Fibroblast of lung (primary cell): Measurements from ENCODE around the gene SPEF2. TPM values are rescaled to one million over a fixed set of nuclear protein-coding genes. Genes with fewer than 3 reads are reported as not detected.

Experiments
- DNase-seq, 2 donors: peaks; one replicate each; pipeline versions ENCODE4 v3.0.0 to v3.0.0-alpha.2; 2010; ENCODE audit warnings: low read depth in 2 of 2
- H2AFZ ChIP-seq: 2 replicates; pipeline ENCODE4 v1.5.1; 2012; ENCODE audit warnings: low read length, control low read depth, inconsistent platforms
- H3K27ac ChIP-seq: 2 replicates; pipeline ENCODE4 v1.5.1; 2011; ENCODE audit warnings: low read length, control low read depth; ENCODE audit not compliant: insufficient read depth
- H3K27me3 ChIP-seq: 2 replicates; pipeline ENCODE4 v1.5.1; 2011; ENCODE audit warnings: mild to moderate bottlenecking, low read length; ENCODE audit not compliant: control insufficient read depth, insufficient read depth
- H3K36me3 ChIP-seq: 2 replicates; pipeline ENCODE4 v1.5.1; 2011; ENCODE audit warnings: low read length; ENCODE audit not compliant: control insufficient read depth, insufficient read depth
- H3K4me1 ChIP-seq: 2 replicates; pipeline ENCODE4 v1.5.1; 2011; ENCODE audit warnings: low read length; ENCODE audit not compliant: control insufficient read depth, insufficient read depth; ENCODE audit errors: extremely low read depth
- H3K4me2 ChIP-seq: 2 replicates; pipeline ENCODE4 v1.5.1; 2011; ENCODE audit warnings: low read length, control low read depth; ENCODE audit not compliant: insufficient read depth; ENCODE audit errors: extremely low read depth
- H3K4me3 ChIP-seq, 4 experiments: fragments of 200-600 bp in 1 of 4; sonication (generic) in 1 of 4; replicated peaks in 1 of 4; 2 replicates each; pipeline ENCODE4 v1.5.1; 2011 to 2016; ENCODE audit warnings: low read length in 4 of 4, low read depth in 3 of 4, mild to moderate bottlenecking in 3 of 4, control low read depth in 2 of 4, inconsistent platforms in 1 of 4, mixed read lengths in 1 of 4; ENCODE audit not compliant: insufficient read depth in 1 of 4; ENCODE audit errors: control extremely low read depth in 1 of 4
- H3K79me2 ChIP-seq: 2 replicates; pipeline ENCODE4 v1.5.1; 2012; ENCODE audit warnings: mild to moderate bottlenecking, low read length, inconsistent platforms; ENCODE audit not compliant: control insufficient read depth, insufficient read depth
- H3K9ac ChIP-seq: 2 replicates; pipeline ENCODE4 v1.5.1; 2011; ENCODE audit warnings: mild to moderate bottlenecking, low read length, control low read depth; ENCODE audit not compliant: insufficient read depth
- H3K9me3 ChIP-seq: 2 replicates; pipeline ENCODE4 v1.5.1; 2012; ENCODE audit warnings: low read depth, low read length; ENCODE audit not compliant: control insufficient read depth, insufficient read depth
- H4K20me1 ChIP-seq: 2 replicates; pipeline ENCODE4 v1.5.1; 2011; ENCODE audit warnings: low read length; ENCODE audit not compliant: control insufficient read depth, insufficient read depth; ENCODE audit errors: extremely low read depth
- EZH2 ChIP-seq: IDR thresholded peaks from 2 replicates; pipeline ENCODE4 v1.5.1; 2012; ENCODE audit warnings: low read length, control low read depth, mild to moderate bottlenecking; ENCODE audit errors: missing control alignments
- polyA plus RNA-seq, 2 donors: library from polyadenylated mRNA; depleted of rRNA in 1 of 2; stranded (reverse) in 1 of 2; unstranded in 1 of 2; fragments of >200 nt; gene quantifications; 2 replicates each; pipeline ENCODE4 v1.2.1, GENCODE V29; 2011 to 2012; ENCODE audit warnings: missing spikeins in 1 of 2
- total RNA-seq: library from RNA; depleted of rRNA; stranded (reverse); fragments of >200 nt; gene quantifications from 2 replicates; pipeline ENCODE4 v1.2.1, GENCODE V29; 2014
- TF ChIP-seq, protein P1 (sequence below), 2 donors: IDR thresholded peaks in 1 of 2; conservative IDR thresholded peaks in 1 of 2; 1 replicate in 1 of 2; 2 replicates in 1 of 2; pipeline ENCODE4 v1.5.1; 2011 to 2012; ENCODE audit warnings: low read length in 2 of 2, control low read depth in 1 of 2, inconsistent platforms in 1 of 2, low read depth in 1 of 2, mild to moderate bottlenecking in 1 of 2

SPEF2 gene
- total and polyA plus RNA-seq, 2 donors (not counting 1 experiment from before 2014, with no cell fraction given), result 5.2 to 5.9 TPM

DNA sequence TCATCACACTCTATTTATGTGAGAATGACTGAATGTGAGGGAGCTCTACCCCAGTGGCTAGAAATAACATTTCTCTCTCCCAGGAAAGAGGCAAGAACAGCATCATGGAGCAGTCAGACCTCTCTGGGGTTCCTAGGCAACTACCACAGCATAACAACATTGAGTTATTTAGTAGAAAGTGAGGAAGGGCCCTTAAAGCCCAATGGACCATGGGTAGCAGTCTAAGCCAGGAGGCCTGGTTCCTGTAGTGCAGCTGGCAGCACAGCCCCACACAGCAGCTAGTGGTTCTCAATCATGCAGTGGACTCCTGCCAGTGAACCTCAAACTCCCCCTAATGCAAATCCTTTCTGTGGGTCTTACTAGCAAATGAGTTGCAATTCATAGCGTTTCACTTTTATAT, 55.3 kb downstream of the SPEF2 start:
- Histone ChIP-seq H3K4me3 (no peak overlapping the region), H3K4me1 (no peaks in the 10 kb centered on the region), H3K36me3 (no peaks in the 10 kb centered on the region), H3K9me3 (no peaks in the 10 kb centered on the region), H3K4me2 (no peak overlapping the region), H3K9ac (no peak overlapping the region), H3K79me2 (no peaks in the 10 kb centered on the region), H3K27ac (no peak overlapping the region), H2AFZ (no peak overlapping the region), H4K20me1 (no peaks in the 10 kb centered on the region), H3K27me3 (no peaks in the 10 kb centered on the region)
- no peak for DNase-seq
- TF ChIP-seq EZH2, result no peak
- TF ChIP-seq, protein P1, sequence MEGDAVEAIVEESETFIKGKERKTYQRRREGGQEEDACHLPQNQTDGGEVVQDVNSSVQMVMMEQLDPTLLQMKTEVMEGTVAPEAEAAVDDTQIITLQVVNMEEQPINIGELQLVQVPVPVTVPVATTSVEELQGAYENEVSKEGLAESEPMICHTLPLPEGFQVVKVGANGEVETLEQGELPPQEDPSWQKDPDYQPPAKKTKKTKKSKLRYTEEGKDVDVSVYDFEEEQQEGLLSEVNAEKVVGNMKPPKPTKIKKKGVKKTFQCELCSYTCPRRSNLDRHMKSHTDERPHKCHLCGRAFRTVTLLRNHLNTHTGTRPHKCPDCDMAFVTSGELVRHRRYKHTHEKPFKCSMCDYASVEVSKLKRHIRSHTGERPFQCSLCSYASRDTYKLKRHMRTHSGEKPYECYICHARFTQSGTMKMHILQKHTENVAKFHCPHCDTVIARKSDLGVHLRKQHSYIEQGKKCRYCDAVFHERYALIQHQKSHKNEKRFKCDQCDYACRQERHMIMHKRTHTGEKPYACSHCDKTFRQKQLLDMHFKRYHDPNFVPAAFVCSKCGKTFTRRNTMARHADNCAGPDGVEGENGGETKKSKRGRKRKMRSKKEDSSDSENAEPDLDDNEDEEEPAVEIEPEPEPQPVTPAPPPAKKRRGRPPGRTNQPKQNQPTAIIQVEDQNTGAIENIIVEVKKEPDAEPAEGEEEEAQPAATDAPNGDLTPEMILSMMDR (conservative IDR thresholded peaks at IDR 0.05 in 1 of 2, IDR thresholded peaks at IDR 0.05 in 1 of 2; ENCODE audit: low read depth in 1 of 2, low read length in 2 of 2), result no peak

DNA sequence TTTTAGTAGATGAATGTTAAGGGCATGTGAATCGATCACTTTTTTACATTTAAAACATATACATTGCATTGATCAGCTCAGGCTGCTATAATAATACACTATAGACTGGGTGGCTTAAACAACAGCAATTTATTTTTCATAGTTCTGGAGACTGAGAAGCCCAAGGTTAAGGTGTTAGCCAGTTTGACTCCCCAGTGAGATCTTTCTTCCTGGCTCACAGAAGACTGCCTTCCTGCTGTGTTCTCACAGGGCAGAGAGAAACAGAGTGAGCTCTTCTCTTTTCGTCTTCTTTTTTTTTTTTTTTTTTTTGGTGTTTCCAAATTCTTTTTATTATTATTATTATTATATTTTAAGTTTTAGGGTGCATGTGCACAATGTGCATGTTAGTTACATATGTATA, 56.4 kb downstream of the SPEF2 start:
- Histone ChIP-seq H2AFZ (no peak overlapping the region), H3K9me3 (no peaks in the 10 kb centered on the region), H3K4me1 (no peaks in the 10 kb centered on the region), H3K36me3 (no peaks in the 10 kb centered on the region), H4K20me1 (no peaks in the 10 kb centered on the region), H3K4me2 (no peak overlapping the region), H3K79me2 (no peaks in the 10 kb centered on the region), H3K27me3 (no peaks in the 10 kb centered on the region), H3K9ac (no peak overlapping the region), H3K4me3 (no peak overlapping the region), H3K27ac (no peak overlapping the region)
- no peak for TF ChIP-seq EZH2
- TF ChIP-seq, protein P1 (conservative IDR thresholded peaks at IDR 0.05 in 1 of 2, IDR thresholded peaks at IDR 0.05 in 1 of 2; ENCODE audit: low read depth in 1 of 2, low read length in 2 of 2), result no peak
- no peak for DNase-seq

DNA sequence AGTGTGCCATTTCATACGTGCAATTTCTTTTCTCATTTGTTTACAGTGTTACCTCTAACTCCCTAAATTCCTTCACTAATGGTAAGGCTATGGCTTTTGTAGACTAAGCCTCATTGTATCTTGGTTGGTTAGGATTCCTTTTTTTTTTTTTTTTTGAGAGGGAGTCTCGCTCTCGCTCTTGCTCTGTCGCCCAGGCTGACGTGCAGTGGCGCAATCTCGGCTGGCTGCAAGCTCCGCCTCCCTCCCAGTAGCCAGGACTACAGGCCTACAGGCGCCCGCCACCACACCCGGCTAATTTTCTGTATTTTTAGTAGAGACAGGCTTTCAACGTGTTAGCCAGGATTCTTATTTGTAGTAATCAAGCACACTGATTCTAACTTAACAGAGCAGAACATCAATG, 57.7 kb downstream of the SPEF2 start:
- H3K79me2 ChIP-seq, result no peaks in the 10 kb centered on the region
- H3K27ac ChIP-seq, result no peak overlapping the region
- no peak overlapping the region for H3K4me3 ChIP-seq
- H3K4me1 ChIP-seq, result no peaks in the 10 kb centered on the region
- no peaks in the 10 kb centered on the region for H3K9me3 ChIP-seq
- no peaks in the 10 kb centered on the region for H4K20me1 ChIP-seq
- H3K9ac ChIP-seq, result no peak overlapping the region
- H2AFZ ChIP-seq, result no peak overlapping the region
- H3K4me2 ChIP-seq, result no peak overlapping the region
- no peaks in the 10 kb centered on the region for H3K36me3 ChIP-seq
- no peak for TF ChIP-seq EZH2
- TF ChIP-seq, protein P1 (conservative IDR thresholded peaks at IDR 0.05 in 1 of 2, IDR thresholded peaks at IDR 0.05 in 1 of 2; ENCODE audit: low read depth in 1 of 2, low read length in 2 of 2), result no peak
- DNase-seq, result no peak
- no peaks in the 10 kb centered on the region for H3K27me3 ChIP-seq
